ENCODE data around the gene PEX14. TPM values are rescaled to one million over a fixed set of nuclear protein-coding genes. Genes with fewer than 3 reads are reported as not detected.
"Not testable (repeated sequence)": the region's sequence is repeated elsewhere in the genome, so short reads cannot be mapped to it uniquely, and the experiment has no call there.

Gene PEX14
- total and polyA plus RNA-seq, 9 of the 15 experiments (the other 6 are each of a cell fraction or from before 2014, with no cell fraction given) = 2.6 to 45.7 (median 22.7) TPM

- intact Hi-C loops (cut with micrococcal nuclease) = loop anchor here (5.0 to 10.0 kb wide), 2 partner anchors 214 to 391 kb away; partner anchors contain the start of genes KIF1B and UBE4B
- H3K27ac ChIP-seq (ENCODE audit: extremely low read depth, low read depth, low read length); H3K9me1 ChIP-seq (ENCODE audit: control insufficient read depth, insufficient read depth, low read length); H3K4me3 ChIP-seq; H3K9me3 ChIP-seq (replicated peaks; ENCODE audit: control insufficient read depth, insufficient read depth, low read depth, low read length); H3K4me2 ChIP-seq (ENCODE audit: insufficient read depth, low read length); ATAC-seq; H3K9ac ChIP-seq (ENCODE audit: insufficient read depth in 1 of 2, low read depth in 2 of 2, low read length in 2 of 2); H4K20me1 ChIP-seq (replicated peaks; ENCODE audit: control insufficient read depth, insufficient read depth, low read length); POLR2A ChIA-PET; H3K79me2 ChIP-seq (ENCODE audit: control insufficient read depth, insufficient read depth, low read length); DNase-seq (ENCODE audit: extremely low read depth in 1 of 4, low spot score in 3 of 4); BruUV-seq (replicated peaks); FAIRE-seq; H3K36me3 ChIP-seq (ENCODE audit: control insufficient read depth, insufficient read depth, low read length); H3K27me3 ChIP-seq (ENCODE audit: control insufficient read depth in 2 of 2, insufficient read depth in 2 of 2, low read length in 2 of 2): not testable (repeated sequence)
- CTCF ChIA-PET (ENCODE audit: low intra/inter-chr PET ratio) = interaction anchor here (0.7 to 0.8 kb wide), 2 partner anchors 47 to 49 kb away, joined by 3 to 4 read pairs; no protein-coding TSS in a partner anchor
- 78% methylated on average over 17 of the region's 21 CpGs for WGBS (ENCODE audit: insufficient coverage, low coverage, missing lambda C conversion rate)
- H2AFZ ChIP-seq (ENCODE audit: low read depth, low read length) = 0 out of 2 replicates have a peak overlapping the region, but pooled peaks have one; percentile 25
- in situ Hi-C loops (cut with MboI) = loop anchor here (5.0 kb wide), 1 partner anchor 554 kb away; no protein-coding TSS in a partner anchor
- TF ChIP-seq CC2D1A (IDR thresholded peaks at IDR 0.05) (peak; percentile 34; the same call in 1 of the 2 replicates), POLR2A (conservative IDR thresholded peaks at IDR 0.05) (peak; percentile 74), EGR1 (conservative IDR thresholded peaks at IDR 0.05) (0 out of 2 replicates have a peak, but pooled peaks have one; percentile 16), NFYB (IDR thresholded peaks at IDR 0.05; ENCODE audit: extremely low read depth, insufficient read length) (peak; percentile 59), SUPT5H (IDR thresholded peaks at IDR 0.05) (peak; percentile 60), ASH1L (IDR thresholded peaks at IDR 0.05; ENCODE audit: borderline replicate concordance, low read depth, partially characterized antibody) (peak; percentile 27)
- TF ChIP-seq, protein P1, sequence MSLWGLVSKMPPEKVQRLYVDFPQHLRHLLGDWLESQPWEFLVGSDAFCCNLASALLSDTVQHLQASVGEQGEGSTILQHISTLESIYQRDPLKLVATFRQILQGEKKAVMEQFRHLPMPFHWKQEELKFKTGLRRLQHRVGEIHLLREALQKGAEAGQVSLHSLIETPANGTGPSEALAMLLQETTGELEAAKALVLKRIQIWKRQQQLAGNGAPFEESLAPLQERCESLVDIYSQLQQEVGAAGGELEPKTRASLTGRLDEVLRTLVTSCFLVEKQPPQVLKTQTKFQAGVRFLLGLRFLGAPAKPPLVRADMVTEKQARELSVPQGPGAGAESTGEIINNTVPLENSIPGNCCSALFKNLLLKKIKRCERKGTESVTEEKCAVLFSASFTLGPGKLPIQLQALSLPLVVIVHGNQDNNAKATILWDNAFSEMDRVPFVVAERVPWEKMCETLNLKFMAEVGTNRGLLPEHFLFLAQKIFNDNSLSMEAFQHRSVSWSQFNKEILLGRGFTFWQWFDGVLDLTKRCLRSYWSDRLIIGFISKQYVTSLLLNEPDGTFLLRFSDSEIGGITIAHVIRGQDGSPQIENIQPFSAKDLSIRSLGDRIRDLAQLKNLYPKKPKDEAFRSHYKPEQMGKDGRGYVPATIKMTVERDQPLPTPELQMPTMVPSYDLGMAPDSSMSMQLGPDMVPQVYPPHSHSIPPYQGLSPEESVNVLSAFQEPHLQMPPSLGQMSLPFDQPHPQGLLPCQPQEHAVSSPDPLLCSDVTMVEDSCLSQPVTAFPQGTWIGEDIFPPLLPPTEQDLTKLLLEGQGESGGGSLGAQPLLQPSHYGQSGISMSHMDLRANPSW (CRISPR knock-in tag; IDR thresholded peaks at IDR 0.05) = 0 out of 2 replicates have a peak, but pooled peaks have one; percentile 36
- TF ChIP-seq, protein P2, sequence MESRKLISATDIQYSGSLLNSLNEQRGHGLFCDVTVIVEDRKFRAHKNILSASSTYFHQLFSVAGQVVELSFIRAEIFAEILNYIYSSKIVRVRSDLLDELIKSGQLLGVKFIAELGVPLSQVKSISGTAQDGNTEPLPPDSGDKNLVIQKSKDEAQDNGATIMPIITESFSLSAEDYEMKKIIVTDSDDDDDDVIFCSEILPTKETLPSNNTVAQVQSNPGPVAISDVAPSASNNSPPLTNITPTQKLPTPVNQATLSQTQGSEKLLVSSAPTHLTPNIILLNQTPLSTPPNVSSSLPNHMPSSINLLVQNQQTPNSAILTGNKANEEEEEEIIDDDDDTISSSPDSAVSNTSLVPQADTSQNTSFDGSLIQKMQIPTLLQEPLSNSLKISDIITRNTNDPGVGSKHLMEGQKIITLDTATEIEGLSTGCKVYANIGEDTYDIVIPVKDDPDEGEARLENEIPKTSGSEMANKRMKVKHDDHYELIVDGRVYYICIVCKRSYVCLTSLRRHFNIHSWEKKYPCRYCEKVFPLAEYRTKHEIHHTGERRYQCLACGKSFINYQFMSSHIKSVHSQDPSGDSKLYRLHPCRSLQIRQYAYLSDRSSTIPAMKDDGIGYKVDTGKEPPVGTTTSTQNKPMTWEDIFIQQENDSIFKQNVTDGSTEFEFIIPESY (CRISPR knock-in tag; IDR thresholded peaks at IDR 0.05) = peak; percentile 76
- peaks cover 5 to 18% of the 10 kb centered on the region in 2 experiments; a peak in 4 of 5 replicates for H3K4me1 ChIP-seq (replicated peaks in 1 of 2; ENCODE audit: control insufficient read depth in 2 of 2, insufficient read depth in 2 of 2, low read length in 2 of 2)
These were observed 48.8 kb upstream of the PEX14 start for GRCh38 chr1:10425826-10426534.
